LNCaP clone FGC (cell line): ENCODE data around the gene SLC35B2.

Experiments
- DNase-seq: peaks from one replicate; pipeline ENCODE4 v3.0.0-alpha.2; 2011; ENCODE audit warnings: low read depth
- H3K4me3 ChIP-seq: 2 replicates; pipeline ENCODE4 v1.5.1; 2011; ENCODE audit warnings: mild to moderate bottlenecking, low read depth, low read length, control low read depth
- CTCF ChIP-seq: IDR thresholded peaks from 2 replicates; pipeline ENCODE4 v1.5.1; 2012; ENCODE audit warnings: mild to moderate bottlenecking; ENCODE audit not compliant: control insufficient read depth, insufficient read depth; ENCODE audit errors: extremely low read depth

SLC35B2 gene

GRCh38 chr6:44294832-44295791 lies 37.8 kb upstream of the SLC35B2 start:
- H3K4me3 ChIP-seq, result no peak overlapping the region
- no peak for DNase-seq
- no peak for TF ChIP-seq CTCF

- no peak for DNase-seq
- no peak overlapping the region for H3K4me3 ChIP-seq
Measured at GRCh38 chr6:44292661-44293365, 35.5 kb upstream of the SLC35B2 start.

GRCh38 chr6:44291841-44292240 lies 34.5 kb upstream of the SLC35B2 start:
- DNase-seq, result no peak
- H3K4me3 ChIP-seq, result no peak overlapping the region
- TF ChIP-seq CTCF, result no peak

More at GRCh38 chr6:44292661-44293365, 35.5 kb upstream of the SLC35B2 start:
- no peak for TF ChIP-seq CTCF

GRCh38 chr6:44289726-44290260 lies 32.5 kb upstream of the SLC35B2 start:
- TF ChIP-seq CTCF, result no peak
- H3K4me3 ChIP-seq, result no peak overlapping the region
- DNase-seq, result no peak

- H3K4me3 ChIP-seq, result no peak overlapping the region
- no peak for DNase-seq
- no peak for TF ChIP-seq CTCF
Measured at GRCh38 chr6:44286747-44287146, 29.4 kb upstream of the SLC35B2 start.

- DNase-seq, result no peak
- no peak overlapping the region for H3K4me3 ChIP-seq
- no peak for TF ChIP-seq CTCF
Measured at GRCh38 chr6:44286285-44286565, 28.9 kb upstream of the SLC35B2 start.
